HG03378 (cell line): ENCODE data around the gene BEND3.
"Not testable (repeated sequence)": the region's sequence is repeated elsewhere in the genome, so short reads cannot be mapped to it uniquely, and the experiment has no call there.

Experiments
- ATAC-seq: cut with Tn5 transposase; IDR thresholded peaks from one replicate; pipeline ENCODE4 v1.9.1; 2021; ENCODE audit warnings: mild to moderate bottlenecking, moderate library complexity; ENCODE audit not compliant: unreplicated experiment

BEND3 gene

GRCh38 chr6:107114926-107115694 lies at the start of gene BEND3:
BEND3 (minus strand) TSS chr6:107115515; CDS start chr6:107099285, 16,230 bp downstream.
- no peak for ATAC-seq

DNA sequence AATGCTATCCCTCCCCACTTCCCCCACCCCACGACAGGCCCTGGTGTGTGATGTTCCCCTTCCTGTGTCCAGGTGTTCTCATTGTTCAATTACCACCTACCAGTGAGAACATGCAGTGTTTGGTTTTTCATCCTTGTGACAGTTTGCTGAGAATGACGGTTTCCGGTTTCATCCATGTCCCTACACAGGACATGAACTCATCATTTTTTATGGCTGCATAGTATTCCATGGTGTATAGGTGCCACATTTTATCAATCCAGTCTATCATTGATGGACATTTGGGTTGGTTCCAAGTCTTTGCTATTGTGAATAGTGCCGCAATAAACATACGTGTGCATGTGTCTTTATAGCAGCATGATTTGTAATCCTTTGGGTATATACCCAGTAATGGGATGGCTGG lies 49.0 kb upstream of the BEND3 start:
- not testable (repeated sequence) for ATAC-seq

- ATAC-seq = no peak
These were observed 46.2 kb upstream of the BEND3 start for GRCh38 chr6:107161521-107161920.

DNA sequence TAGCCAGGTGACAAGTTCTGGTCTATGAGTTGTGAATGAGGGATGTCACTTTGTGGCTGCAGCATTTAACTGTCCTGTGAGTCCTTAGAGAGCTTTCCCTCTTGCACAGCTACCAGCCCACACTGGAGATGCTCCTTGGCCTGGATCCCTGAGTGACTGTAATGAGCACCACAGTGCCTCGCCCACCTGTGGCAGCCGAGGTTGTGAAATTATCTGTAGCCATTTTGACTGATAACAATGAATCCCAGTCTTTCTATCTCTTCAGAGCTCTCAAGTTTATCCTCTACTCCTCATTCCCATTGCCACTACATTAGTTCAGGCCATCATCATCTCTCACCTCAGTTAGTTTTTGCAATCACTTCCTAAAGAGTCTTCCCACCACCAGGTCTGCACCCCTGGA lies 41.3 kb upstream of the BEND3 start:
- ATAC-seq = no peak

DNA sequence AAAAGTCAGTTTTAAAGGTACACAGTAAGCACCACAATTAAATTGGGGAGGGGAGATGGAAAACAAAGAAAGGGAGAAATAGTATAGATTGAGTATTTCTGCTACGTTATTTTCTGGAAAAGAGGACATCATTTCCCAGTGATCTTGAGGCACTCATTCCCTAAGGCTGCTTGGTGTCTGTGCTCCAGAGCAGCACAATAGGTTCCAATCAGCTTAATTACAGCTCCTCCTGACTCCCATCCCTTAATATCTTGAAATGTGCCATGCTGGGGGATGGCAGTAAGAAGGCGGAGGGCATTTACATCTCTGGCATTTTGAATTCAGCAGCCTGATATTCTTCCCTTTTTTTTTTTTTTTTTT lies 39.5 kb upstream of the BEND3 start:
- no peak for ATAC-seq

- no peak for ATAC-seq
These were observed 39.0 kb upstream of the BEND3 start for GRCh38 chr6:107154131-107154800.

DNA sequence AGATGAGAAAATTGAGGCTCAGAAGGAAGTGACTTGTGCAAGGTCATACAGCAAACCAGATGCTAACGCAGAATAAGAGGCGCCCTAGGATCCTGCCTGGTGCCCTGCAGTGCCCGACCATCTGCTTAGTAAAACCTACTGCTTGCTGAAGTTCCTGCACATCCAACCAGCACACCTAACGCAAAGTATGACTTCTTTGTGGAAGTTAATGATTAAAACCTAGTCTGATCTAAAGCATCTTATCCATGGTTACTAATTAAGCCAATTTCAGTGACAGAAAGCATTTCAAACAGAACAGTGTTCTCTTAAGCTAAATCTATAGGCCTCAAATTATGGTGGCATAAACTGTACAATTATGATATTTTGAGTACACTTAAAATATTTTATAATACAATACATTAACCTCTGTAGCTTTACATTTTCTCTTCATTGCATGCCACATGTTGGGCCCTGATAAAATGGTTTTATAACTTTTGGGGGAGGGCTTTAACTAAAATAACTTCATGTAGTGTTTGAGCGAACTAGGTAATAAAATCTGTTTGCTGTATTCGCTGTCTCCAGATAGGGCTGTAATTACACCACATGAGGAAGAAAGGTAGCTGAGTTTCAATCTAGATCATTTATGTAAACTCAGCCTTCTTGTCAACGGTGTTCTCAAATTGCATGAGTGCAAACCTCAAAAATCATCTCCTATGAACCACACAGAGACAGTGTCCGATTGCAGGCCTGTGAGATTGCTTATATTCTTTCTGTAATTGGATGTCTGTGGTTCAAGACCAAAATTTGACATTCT lies 37.5 kb upstream of the BEND3 start:
- ATAC-seq = no peak

GRCh38 chr6:107144666-107145065 lies 29.4 kb upstream of the BEND3 start:
- no peak for ATAC-seq

GRCh38 chr6:107144014-107144413 lies 28.7 kb upstream of the BEND3 start:
- no peak for ATAC-seq

- no peak for ATAC-seq
These were observed 25.3 kb upstream of the BEND3 start for GRCh38 chr6:107140581-107140980.

DNA sequence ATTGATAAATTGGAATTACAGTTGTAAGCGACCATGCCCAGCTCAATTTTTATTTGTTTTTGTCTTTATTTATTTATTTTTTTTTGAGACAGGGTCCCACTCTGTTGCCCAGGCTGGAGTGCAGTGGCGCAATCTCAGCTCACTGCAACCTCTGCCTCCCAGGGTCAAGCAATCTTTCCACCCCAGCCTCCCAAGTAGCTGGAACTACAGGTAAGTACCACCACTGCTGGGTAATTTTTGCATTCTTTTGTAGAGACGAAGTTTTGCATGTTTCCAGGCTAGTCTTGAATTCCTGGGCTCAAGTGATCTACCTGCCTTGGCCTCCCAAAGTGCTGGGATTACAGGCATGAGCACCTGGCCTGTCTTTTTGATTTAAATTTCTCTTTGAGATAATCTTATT lies 21.0 kb upstream of the BEND3 start:
- not testable (repeated sequence) for ATAC-seq

- ATAC-seq = not testable (repeated sequence)
These were observed 19.8 kb upstream of the BEND3 start for GRCh38 chr6:107135048-107135680.

- no peak for ATAC-seq
These were observed 17.1 kb upstream of the BEND3 start for GRCh38 chr6:107132330-107132954.

- ATAC-seq = no peak
These were observed 14.1 kb upstream of the BEND3 start for GRCh38 chr6:107129370-107129925.

- no peak for ATAC-seq
These were observed 13.3 kb upstream of the BEND3 start for GRCh38 chr6:107128577-107128976.

- no peak for ATAC-seq
These were observed 12.9 kb upstream of the BEND3 start for GRCh38 chr6:107128175-107128574.

DNA sequence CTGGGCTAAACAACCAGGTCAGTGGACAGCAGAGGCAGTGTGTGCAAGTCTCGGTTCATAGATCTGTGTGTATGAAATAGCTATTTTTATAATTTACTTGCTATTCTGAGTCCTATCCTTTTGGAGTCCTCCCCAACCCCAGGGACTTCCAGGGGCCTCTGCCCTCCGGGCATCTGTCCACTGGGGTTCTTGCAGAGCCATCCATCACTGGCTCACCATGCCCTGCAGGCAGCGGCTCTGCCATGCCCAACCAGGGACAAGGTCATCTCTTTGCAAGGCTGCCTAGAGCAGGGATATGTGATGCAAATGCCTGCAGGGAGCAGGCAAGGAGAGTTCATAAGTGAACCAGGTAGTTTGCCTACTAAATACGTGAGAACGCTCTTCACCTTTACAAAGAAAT lies 10.5 kb upstream of the BEND3 start:
- ATAC-seq = no peak

GRCh38 chr6:107124934-107125348 lies 9.6 kb upstream of the BEND3 start:
- ATAC-seq = peak; percentile 81

DNA sequence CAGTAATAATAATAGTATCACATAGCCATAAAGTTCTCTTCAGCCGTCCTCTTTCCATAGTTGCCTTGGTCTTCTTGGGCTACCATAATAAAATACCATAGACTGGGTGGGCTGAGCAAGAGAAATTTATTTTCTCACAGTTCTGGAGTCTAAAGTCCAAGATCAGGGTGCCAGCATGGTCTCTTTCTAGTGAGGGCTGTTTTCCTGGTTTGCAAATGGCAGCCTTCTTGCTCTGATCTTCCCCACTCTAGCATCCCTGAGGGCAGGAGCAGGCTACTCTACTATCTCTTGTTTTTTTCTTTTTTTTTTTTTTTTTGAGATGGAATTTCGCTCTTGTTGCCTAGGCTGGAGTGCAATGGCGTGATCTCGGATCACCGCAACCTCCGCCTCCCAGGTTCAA lies 8.2 kb upstream of the BEND3 start:
- no peak for ATAC-seq

DNA sequence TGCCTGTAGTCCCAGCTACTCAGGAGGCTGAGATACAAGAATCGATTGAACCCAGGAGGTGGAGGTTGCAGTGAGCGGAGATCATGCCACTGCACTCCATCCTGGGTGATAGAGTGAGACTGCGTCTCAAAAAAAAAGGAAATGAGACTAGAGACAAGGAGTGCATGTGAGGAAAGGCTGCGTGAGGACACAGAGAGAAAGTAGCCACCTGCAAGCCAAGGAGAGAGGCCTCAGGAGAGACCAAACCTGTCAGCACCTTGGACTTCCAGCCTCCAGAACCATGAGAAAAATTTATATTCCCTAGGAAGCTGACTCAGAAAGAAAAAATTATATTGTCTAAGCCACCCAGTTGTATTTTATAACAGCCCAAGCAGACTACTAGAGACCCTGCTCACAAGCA lies 7.4 kb upstream of the BEND3 start:
- no peak for ATAC-seq
